Lung (tissue), 12 donors: ENCODE measurements around the gene TCF15. TPM values are rescaled to one million over a fixed set of nuclear protein-coding genes. Genes with fewer than 3 reads are reported as not detected.

Experiments
- ATAC-seq: fragments of 200-7000 bp; cut with Tn5 transposase; one replicate; pipeline ENCODE4 v1.9.1; 2020; ENCODE audit warnings: moderate number of reproducible peaks; ENCODE audit not compliant: insufficient read depth, low FRiP score
- DNase-seq, 3 donors: peaks; one replicate each; pipeline ENCODE4 v3.0.0-alpha.2; 2013 to 2017
- H3K27ac ChIP-seq, 2 donors: one replicate each; pipeline ENCODE4 v1.5.1; 2013; ENCODE audit warnings: mild to moderate bottlenecking in 2 of 2, moderate library complexity in 2 of 2, control low read depth in 1 of 2, inconsistent platforms in 1 of 2, low read depth in 1 of 2, low read length in 1 of 2
- H3K27me3 ChIP-seq, 3 donors: one replicate each; pipeline ENCODE4 v1.5.1; 2013; ENCODE audit warnings: low read length in 2 of 3; ENCODE audit not compliant: control insufficient read depth in 3 of 3, insufficient read depth in 3 of 3
- H3K36me3 ChIP-seq, 4 donors: one replicate each; pipeline ENCODE4 v1.5.1; 2013; ENCODE audit warnings: low read length in 4 of 4, mild to moderate bottlenecking in 1 of 4, moderate library complexity in 1 of 4; ENCODE audit not compliant: control insufficient read depth in 4 of 4, insufficient read depth in 4 of 4
- H3K4me1 ChIP-seq, 5 donors: one replicate each; pipeline ENCODE4 v1.5.1; 2013; ENCODE audit warnings: low read length in 5 of 5, mild to moderate bottlenecking in 2 of 5, moderate library complexity in 1 of 5; ENCODE audit not compliant: control insufficient read depth in 5 of 5, insufficient read depth in 5 of 5
- H3K4me3 ChIP-seq: one replicate; pipeline ENCODE4 v1.5.1; 2013; ENCODE audit warnings: mild to moderate bottlenecking, control low read depth, moderate library complexity
- H3K9ac ChIP-seq, 2 donors: one replicate each; pipeline ENCODE4 v1.5.1; 2013; ENCODE audit warnings: low read length in 2 of 2, control low read depth in 1 of 2; ENCODE audit not compliant: insufficient read depth in 1 of 2
- H3K9me3 ChIP-seq, 4 donors: one replicate each; pipeline ENCODE4 v1.5.1; 2013; ENCODE audit warnings: low read length in 3 of 4, mild to moderate bottlenecking in 1 of 4, moderate library complexity in 1 of 4; ENCODE audit not compliant: control insufficient read depth in 4 of 4, insufficient read depth in 3 of 4
- WGBS, 2 donors: extraction: QIAGEN DNeasy Blood & Tissue Kit; methylation state at CpG; one replicate each; pipeline ENCODE4 v1.1.7; 2013; 5-methylcytosine and 5-hydroxymethylcytosine counted together
- polyA plus RNA-seq, 2 donors: library from polyadenylated mRNA; stranded (reverse); fragments of 200-250 nt; gene quantifications; one replicate each; pipeline ENCODE4 v1.2.1, GENCODE V29; 2013
- total RNA-seq, 2 donors: library from RNA; depleted of rRNA in 1 of 2; stranded (reverse); fragments of >200 nt in 1 of 2; gene quantifications; one replicate each; pipeline ENCODE4 v1.2.1, GENCODE V29; 2014 to 2021
- TF ChIP-seq, protein P1 (sequence below): IDR thresholded peaks from 2 replicates; pipeline ENCODE4 v1.5.1; 2012; ENCODE audit warnings: mild to moderate bottlenecking; ENCODE audit errors: control extremely low read depth, extremely low read depth
- donor health status: control.
- donor health status: control.
- donor health status: Bipolar disorder and iron deficiency.
- donor health status: healthy.
- donor health status: DM: yes; HTN: yes; CAD: no.

The TCF15 gene
- total and polyA plus RNA-seq, 4 donors, result 0.28 to 0.82 (median 0.40) TPM; not detected in 1

DNA sequence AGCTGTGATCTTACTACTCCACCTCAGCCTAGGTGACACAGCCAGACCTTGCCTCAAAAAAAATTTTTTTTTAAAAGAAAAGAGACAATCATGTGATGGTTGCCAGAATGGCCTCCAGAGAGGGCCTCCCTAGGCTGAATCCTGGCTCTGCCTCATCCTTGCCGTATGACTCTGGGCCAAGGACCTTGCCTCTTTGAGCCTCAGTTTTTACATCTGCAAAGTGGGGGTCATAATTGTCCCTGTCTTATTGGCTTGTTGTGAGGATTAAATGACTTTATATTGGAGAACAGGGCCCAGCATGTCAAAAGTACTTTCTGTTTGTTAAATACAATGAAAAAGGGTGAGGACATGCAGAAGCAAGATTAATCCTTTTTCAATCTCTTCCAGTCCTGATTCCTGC is 28.5 kb upstream of the TCF15 start:
- no peaks in the 10 kb centered on the region for H3K36me3 ChIP-seq
- DNase-seq (no peak), ATAC-seq (no peak)
- 86 to 87% methylated on average over 1 of the region's 1 CpG for WGBS, 2 donors
- H3K27ac ChIP-seq, result no peak overlapping the region
- H3K4me3 ChIP-seq, result no peak overlapping the region
- H3K4me1 ChIP-seq, result peaks cover 0 to 2% (median 0%) of the 10 kb centered on the region in 5 donors
- H3K9me3 ChIP-seq, result no peaks in the 10 kb centered on the region
- no peaks in the 10 kb centered on the region for H3K27me3 ChIP-seq
- no peak overlapping the region for H3K9ac ChIP-seq
- TF ChIP-seq, protein P1, sequence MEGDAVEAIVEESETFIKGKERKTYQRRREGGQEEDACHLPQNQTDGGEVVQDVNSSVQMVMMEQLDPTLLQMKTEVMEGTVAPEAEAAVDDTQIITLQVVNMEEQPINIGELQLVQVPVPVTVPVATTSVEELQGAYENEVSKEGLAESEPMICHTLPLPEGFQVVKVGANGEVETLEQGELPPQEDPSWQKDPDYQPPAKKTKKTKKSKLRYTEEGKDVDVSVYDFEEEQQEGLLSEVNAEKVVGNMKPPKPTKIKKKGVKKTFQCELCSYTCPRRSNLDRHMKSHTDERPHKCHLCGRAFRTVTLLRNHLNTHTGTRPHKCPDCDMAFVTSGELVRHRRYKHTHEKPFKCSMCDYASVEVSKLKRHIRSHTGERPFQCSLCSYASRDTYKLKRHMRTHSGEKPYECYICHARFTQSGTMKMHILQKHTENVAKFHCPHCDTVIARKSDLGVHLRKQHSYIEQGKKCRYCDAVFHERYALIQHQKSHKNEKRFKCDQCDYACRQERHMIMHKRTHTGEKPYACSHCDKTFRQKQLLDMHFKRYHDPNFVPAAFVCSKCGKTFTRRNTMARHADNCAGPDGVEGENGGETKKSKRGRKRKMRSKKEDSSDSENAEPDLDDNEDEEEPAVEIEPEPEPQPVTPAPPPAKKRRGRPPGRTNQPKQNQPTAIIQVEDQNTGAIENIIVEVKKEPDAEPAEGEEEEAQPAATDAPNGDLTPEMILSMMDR, result no peak

DNA sequence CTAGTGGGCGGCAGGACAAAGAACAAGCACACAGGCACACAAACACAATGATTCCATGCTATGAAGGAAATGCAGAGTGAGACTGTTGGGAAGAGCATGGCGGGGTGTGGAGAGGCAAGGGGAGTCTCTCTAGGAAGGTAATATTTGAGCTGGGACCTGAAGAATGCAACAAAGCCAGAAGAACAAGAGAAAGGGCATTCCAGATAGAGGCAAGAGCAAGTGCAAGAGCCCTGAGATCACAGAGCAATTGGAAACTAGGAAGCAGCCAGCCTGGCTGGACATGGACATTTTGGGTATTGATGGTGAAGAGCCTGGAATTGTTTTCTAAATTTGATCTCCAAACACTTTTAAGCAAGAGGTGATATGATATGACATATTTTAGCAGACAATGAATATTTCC is 27.4 kb upstream of the TCF15 start:
- ATAC-seq, result no peak
- H3K9ac ChIP-seq, result no peak overlapping the region
- no peak overlapping the region for H3K27ac ChIP-seq
- no peaks in the 10 kb centered on the region for H3K27me3 ChIP-seq
- H3K9me3 ChIP-seq, result no peaks in the 10 kb centered on the region
- peaks cover 0 to 1% (median 0%) of the 10 kb centered on the region in 5 donors for H3K4me1 ChIP-seq
- WGBS, 2 donors, result 86 to 89% methylated on average over 2 of the region's 2 CpGs
- H3K36me3 ChIP-seq, result no peaks in the 10 kb centered on the region
- no peak overlapping the region for H3K4me3 ChIP-seq
- TF ChIP-seq, protein P1, result no peak
- DNase-seq, result no peak

DNA sequence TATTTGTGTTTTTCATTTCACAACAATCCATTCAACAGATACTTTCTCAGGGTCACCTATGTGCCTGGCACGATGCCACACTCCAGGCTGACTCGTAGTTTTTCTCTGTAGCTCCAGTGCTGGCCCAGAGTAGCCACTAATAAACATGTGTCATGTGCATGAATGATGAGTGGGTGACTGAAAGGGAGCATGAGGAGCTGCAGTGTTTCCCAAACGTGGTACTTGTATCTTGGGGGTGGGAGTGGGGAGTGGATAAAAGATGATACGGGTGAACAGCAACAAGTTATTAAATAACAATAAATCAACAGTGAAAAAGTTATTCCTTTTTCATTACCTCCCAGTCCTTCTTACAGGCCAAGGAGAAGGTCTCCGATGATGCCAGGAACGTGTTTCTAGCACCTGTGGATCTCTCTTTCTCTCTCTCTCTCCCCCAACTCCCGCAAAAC is 25.8 kb upstream of the TCF15 start:
- Histone ChIP-seq H3K27ac (no peak overlapping the region), H3K36me3 (no peaks in the 10 kb centered on the region), H3K9ac (no peak overlapping the region), H3K9me3 (no peaks in the 10 kb centered on the region), H3K27me3 (no peaks in the 10 kb centered on the region), H3K4me1 (no peaks in the 10 kb centered on the region), H3K4me3 (no peak overlapping the region)
- DNase-seq, result no peak
- WGBS, 2 donors, result 53 to 75% methylated on average over 7 of the region's 7 CpGs
- TF ChIP-seq, protein P1, result no peak
- no peak for ATAC-seq
